Right kidney (tissue), 1 donor: ENCODE data around the gene ASAP2.
A peak's percentile ranks its signal among the peaks of the same experiment; 100 is the strongest.

Experiments
- DNase-seq: peaks from one replicate; pipeline ENCODE4 v3.0.0-alpha.2; 2016

ASAP2 gene

GRCh38 chr2:9230051-9230802 is 23.6 kb downstream of the ASAP2 start:
- no peak for DNase-seq

GRCh38 chr2:9230881-9231280 is 24.3 kb downstream of the ASAP2 start:
- DNase-seq: no peak

GRCh38 chr2:9231291-9232165 is 24.9 kb downstream of the ASAP2 start:
- DNase-seq: no peak

- DNase-seq: no peak
Measured at GRCh38 chr2:9232166-9232479, 25.5 kb downstream of the ASAP2 start.

DNA sequence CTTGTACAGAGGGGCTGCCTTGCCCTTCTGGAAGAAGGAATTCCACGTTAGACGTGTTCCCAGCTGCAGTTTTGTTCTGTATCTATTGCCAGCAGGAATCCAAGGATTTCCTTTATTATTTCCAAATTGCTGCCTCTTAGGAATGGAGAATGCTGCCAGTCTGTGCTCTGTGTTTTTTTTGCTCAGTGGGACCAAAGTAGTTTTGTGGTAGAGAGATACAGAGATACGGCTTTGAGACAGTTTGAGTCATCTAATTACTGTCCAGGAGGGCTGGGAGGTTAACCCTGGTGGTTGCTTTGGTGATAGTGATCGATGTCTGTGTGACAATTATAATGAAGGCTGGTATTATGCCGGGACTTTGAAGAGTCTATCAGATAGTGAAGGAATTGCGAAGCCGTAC is 26.3 kb downstream of the ASAP2 start:
- no peak for DNase-seq

GRCh38 chr2:9234680-9235146 is 28.1 kb downstream of the ASAP2 start:
- DNase-seq: no peak

- peak; percentile 79 for DNase-seq
Measured at GRCh38 chr2:9235147-9236044, 28.8 kb downstream of the ASAP2 start.

DNA sequence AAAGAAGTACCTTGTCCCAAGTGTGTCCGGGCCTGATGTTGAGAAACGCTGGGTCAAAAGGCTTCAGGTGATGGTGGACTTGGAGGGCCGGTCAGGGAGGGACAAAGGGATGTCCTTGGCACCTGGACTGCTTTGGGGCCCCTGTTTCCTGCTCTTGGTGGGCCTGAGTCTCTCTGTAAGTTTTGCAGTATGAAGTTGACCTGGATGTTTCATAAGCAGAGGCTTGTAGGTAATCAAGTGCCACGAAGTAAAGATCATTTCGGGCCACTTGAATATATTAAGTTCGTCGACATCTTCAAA is 29.4 kb downstream of the ASAP2 start:
- no peak for DNase-seq

GRCh38 chr2:9236867-9237266 is 30.3 kb downstream of the ASAP2 start:
- DNase-seq: no peak

- no peak for DNase-seq
Measured at GRCh38 chr2:9237831-9238230, 31.2 kb downstream of the ASAP2 start.

DNA sequence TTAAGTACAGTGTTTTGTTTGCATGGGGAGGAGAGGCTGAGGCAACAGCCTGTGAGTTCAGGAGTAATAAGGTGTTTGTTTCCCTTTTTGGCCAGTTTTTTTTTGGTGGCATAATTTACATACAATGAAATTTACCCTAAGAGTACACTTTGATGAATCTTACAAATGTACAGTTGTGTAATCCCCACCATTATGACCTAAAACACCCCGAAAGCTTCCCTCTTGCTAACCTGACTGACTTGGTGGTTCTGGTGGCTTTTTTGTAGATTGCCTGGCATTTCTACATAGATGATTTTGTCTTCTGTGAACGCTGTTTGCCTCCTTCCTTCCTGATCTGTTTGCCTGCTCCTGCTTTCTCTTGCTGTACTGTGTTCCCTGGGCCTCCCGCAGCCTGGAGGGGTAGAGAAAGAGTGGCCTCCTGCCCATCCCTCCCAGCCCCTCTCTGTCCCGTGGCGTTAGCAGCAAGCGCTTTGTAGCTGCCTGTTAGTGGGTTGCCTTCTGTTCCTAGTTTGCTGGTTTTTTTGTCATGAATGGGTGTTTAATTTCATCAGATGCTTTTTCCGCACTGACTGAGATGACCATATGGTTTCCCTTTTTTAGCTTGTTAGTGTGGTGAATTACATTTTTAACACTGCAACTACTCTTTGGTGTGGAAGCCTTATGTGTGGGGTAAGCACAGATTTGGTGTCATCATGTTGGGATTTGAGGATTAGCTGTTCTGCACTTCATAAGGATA is 32.1 kb downstream of the ASAP2 start:
- DNase-seq: no peak

GRCh38 chr2:9239616-9240015 is 33.0 kb downstream of the ASAP2 start:
- no peak for DNase-seq

- DNase-seq: no peak
Measured at GRCh38 chr2:9240745-9241144, 34.1 kb downstream of the ASAP2 start.

GRCh38 chr2:9241233-9241632 is 34.6 kb downstream of the ASAP2 start:
- no peak for DNase-seq

DNA sequence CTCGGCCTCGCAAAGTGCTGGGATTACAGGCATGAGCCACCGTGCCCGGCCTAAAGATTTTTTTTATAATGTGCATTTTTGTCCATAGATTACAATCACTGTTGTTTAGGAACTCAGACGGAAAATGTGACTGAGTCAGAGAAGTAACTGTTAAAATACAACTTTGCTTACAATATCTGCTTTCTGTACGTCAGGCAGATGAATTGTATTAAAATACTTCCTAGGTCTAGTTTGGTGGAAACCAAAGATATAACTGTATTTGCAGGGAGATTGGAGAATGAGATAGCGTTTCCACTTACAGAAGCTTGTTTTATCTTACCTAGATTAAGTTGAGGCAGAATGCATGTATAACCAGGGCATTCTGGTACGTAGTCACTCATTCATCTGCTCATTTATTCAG is 36.7 kb downstream of the ASAP2 start:
- DNase-seq: no peak

GRCh38 chr2:9244985-9245544 is 38.5 kb downstream of the ASAP2 start:
- no peak for DNase-seq

GRCh38 chr2:9247177-9247576 is 40.6 kb downstream of the ASAP2 start:
- DNase-seq: no peak

DNA sequence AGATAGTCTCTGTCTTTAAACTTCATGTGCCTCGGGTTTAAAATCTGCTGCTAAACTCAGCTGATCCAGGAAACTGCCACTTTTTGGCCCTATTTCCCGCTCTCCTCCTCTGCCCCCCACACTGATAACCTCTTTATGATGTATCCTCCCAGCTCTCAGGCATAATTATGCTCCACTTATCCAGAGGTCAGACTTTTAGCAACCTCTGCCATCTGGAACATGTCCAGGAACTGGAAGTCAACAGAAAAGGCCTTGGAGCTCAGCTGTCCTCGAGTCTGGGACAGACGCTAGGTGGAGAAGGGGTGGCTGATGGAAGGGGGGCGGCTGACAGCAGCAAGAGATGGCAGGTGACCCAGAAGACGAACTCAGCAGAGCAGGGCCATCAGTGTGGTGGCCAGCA is 41.2 kb downstream of the ASAP2 start:
- no peak for DNase-seq

DNA sequence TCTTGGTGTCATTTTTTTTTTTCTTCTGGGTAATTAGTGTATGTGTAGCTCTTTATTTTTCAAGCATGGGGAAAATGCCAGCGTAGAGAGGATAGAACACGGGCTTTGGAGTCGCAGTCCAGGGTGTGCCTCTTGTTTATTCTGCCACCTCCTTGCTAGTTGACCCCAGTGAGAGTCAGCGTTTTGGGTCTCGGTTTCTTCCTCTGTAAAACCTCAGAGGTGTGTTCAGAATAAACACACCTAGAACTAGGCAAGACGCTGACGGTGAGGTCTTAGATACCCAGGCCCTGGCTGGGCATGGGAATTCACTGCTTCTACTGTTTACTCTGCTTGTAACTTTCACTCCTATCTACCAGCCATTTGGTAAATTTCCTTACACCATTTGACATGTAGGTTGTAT is 41.8 kb downstream of the ASAP2 start:
- DNase-seq: no peak

GRCh38 chr2:9249020-9249800 is 42.6 kb downstream of the ASAP2 start:
- DNase-seq: no peak

DNA sequence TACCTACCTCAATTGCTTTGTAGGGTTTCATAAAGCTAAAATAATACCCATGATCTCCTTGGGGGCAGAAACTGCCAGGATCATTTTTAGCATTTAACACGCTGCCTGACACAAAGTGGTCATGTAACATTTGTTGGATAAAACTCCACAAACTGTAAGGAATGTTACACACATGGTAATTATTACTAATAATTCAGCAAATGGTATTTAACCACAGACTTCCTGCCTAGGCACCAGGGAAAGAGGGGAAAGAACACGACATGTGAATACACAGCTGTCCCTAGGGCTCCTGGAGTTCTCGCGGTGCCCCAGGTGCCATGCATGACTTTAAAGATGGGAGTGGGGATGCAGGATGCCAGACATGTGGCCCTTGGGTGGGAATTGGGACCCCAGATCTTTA is 43.5 kb downstream of the ASAP2 start:
- DNase-seq: no peak
